Right atrium auricular region (tissue), 2 donors: ENCODE measurements around the gene ARHGEF28. TPM values are rescaled to one million over a fixed set of nuclear protein-coding genes. Genes with fewer than 3 reads are reported as not detected.

ENCODE experiments used
- DNase-seq: peaks from one replicate; pipeline ENCODE4 v3.0.0-alpha.2; 2019; ENCODE audit warnings: low spot score
- H3K27ac ChIP-seq, 2 donors: fragments of 200-600 bp; sonication (generic); 1 replicate in 1 of 2; 2 replicates in 1 of 2; pipeline ENCODE4 v1.5.1; 2016 to 2019
- H3K27me3 ChIP-seq, 2 donors: fragments of 200-600 bp; sonication (generic); one replicate each; pipeline versions ENCODE4 v1.5.1 to v1.6.0; 2017 to 2019
- H3K36me3 ChIP-seq: fragments of 200-600 bp; sonication (generic); one replicate; pipeline ENCODE4 v1.5.1; 2016
- H3K4me1 ChIP-seq, 2 donors: fragments of 200-600 bp; sonication (generic); one replicate each; pipeline versions ENCODE4 v1.5.1 to v1.6.0; 2017 to 2019
- H3K4me3 ChIP-seq, 2 donors: fragments of 200-600 bp; sonication (generic); 1 replicate in 1 of 2; 2 replicates in 1 of 2; pipeline ENCODE4 v1.5.1; 2017 to 2019; ENCODE audit warnings: mild to moderate bottlenecking in 1 of 2, moderate library complexity in 1 of 2
- H3K9me3 ChIP-seq, 2 donors: fragments of 200-600 bp; sonication (generic); one replicate each; pipeline ENCODE4 v1.5.1; 2019
- total RNA-seq, 2 donors: library from RNA; depleted of rRNA; stranded (reverse); fragments of >200 nt; gene quantifications; one replicate each; pipeline ENCODE4 v1.1.0, GENCODE V29; 2016
- TF ChIP-seq, protein P1 (sequence below), 2 donors: fragments of 200-600 bp; sonication (generic); IDR thresholded peaks; one replicate each; pipeline ENCODE4 v1.5.1; 2019; ENCODE audit warnings: antibody characterized with exemption in 2 of 2

The ARHGEF28 gene
- total RNA-seq, 2 donors from 2014 or later, result 1.0 to 2.9 TPM

DNA sequence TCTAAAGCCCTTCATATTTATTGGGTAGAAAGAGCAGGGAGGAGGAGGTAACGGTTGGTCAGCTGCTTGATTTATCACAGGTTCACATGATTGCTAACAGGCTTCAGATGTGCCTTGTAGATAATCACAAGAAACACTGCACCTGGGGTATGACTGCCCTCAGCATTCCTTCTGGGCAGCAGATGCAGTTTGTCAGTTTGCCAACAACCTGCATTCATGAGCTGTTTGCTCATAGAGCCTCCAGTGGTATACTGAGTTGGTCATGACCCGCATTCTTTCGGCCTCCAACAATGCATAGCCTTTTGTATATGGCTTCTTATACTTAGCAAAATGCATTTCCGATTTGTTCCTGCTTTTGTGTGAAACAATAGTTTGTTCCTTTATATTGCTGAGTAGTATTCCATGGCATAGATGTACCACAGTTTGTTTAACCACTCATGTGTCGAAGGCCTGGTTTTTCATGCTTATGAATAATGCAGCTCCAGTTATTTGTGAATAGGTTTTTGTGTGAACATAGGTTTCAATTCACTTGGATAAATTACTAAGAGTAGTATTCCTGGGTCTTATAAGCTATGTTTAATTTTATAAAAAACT is 83.6 kb downstream of the ARHGEF28 start:
- DNase-seq, result no peak
- Histone ChIP-seq H3K36me3 (no peaks in the 10 kb centered on the region), H3K4me1 (no peaks in the 10 kb centered on the region), H3K4me3 (no peak overlapping the region), H3K27ac (no peak overlapping the region), H3K27me3 (no peaks in the 10 kb centered on the region), H3K9me3 (peaks cover 0 to 11% of the 10 kb centered on the region in 2 donors)
- TF ChIP-seq, protein P1, sequence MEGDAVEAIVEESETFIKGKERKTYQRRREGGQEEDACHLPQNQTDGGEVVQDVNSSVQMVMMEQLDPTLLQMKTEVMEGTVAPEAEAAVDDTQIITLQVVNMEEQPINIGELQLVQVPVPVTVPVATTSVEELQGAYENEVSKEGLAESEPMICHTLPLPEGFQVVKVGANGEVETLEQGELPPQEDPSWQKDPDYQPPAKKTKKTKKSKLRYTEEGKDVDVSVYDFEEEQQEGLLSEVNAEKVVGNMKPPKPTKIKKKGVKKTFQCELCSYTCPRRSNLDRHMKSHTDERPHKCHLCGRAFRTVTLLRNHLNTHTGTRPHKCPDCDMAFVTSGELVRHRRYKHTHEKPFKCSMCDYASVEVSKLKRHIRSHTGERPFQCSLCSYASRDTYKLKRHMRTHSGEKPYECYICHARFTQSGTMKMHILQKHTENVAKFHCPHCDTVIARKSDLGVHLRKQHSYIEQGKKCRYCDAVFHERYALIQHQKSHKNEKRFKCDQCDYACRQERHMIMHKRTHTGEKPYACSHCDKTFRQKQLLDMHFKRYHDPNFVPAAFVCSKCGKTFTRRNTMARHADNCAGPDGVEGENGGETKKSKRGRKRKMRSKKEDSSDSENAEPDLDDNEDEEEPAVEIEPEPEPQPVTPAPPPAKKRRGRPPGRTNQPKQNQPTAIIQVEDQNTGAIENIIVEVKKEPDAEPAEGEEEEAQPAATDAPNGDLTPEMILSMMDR (IDR thresholded peaks at IDR 0.05), result no peak

GRCh38 chr5:73716284-73716808 is 90.3 kb downstream of the ARHGEF28 start:
- Histone ChIP-seq H3K4me3 (no peak overlapping the region), H3K4me1 (no peaks in the 10 kb centered on the region), H3K36me3 (no peaks in the 10 kb centered on the region), H3K27me3 (no peaks in the 10 kb centered on the region), H3K27ac (no peak overlapping the region), H3K9me3 (no peaks in the 10 kb centered on the region)
- no peak for DNase-seq
- TF ChIP-seq, protein P1 (IDR thresholded peaks at IDR 0.05), result no peak

GRCh38 chr5:73718762-73719161 is 92.8 kb downstream of the ARHGEF28 start:
- H3K4me1 ChIP-seq, result no peaks in the 10 kb centered on the region
- TF ChIP-seq, protein P1 (IDR thresholded peaks at IDR 0.05), result no peak
- DNase-seq, result no peak
- no peaks in the 10 kb centered on the region for H3K36me3 ChIP-seq
- no peaks in the 10 kb centered on the region for H3K9me3 ChIP-seq
- no peaks in the 10 kb centered on the region for H3K27me3 ChIP-seq
- no peak overlapping the region for H3K4me3 ChIP-seq
- no peak overlapping the region for H3K27ac ChIP-seq

DNA sequence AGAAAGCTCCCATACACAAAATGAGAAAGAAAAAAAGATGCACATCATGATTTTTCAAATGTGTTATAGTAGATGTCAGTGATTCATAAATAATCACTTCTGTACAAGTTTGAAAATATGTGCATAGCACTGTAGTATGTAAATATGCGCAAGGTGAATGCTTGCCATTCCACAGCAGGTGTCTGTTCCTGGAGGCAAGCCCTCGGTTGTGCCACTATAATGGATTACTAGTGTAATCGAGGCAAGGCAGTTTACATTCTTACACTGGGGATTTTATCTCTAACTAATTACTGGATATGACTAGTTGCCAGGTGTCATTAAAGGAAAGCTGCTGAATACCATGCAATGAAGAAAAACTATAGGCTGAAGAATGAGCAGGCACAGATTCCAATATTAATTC is 93.6 kb downstream of the ARHGEF28 start:
- H3K36me3 ChIP-seq, result no peaks in the 10 kb centered on the region
- no peaks in the 10 kb centered on the region for H3K4me1 ChIP-seq
- H3K9me3 ChIP-seq, result no peaks in the 10 kb centered on the region
- H3K4me3 ChIP-seq, result no peak overlapping the region
- no peak for DNase-seq
- no peaks in the 10 kb centered on the region for H3K27me3 ChIP-seq
- no peak overlapping the region for H3K27ac ChIP-seq
- TF ChIP-seq, protein P1 (IDR thresholded peaks at IDR 0.05), result no peak

DNA sequence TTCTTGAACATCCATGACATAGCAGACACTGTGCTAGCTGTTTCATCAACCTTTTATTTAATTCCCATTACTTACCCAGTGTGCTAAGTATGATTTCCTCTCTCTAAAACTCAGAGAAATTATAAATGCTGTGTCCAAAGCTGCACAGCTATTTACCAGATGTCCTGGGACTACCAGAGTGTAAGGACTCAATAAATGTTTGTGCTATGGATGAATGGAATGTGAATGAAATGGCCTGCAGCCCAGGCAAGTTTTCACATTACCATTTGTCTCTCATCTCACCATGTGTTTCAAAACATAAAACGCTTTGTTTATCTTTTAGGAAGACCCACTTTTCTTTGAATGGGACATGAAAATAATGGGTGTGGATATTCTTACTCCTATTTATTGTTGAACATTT is 96.2 kb downstream of the ARHGEF28 start:
- Histone ChIP-seq H3K4me1 (peaks cover 0 to 6% of the 10 kb centered on the region in 2 donors), H3K27ac (no peak overlapping the region), H3K27me3 (no peaks in the 10 kb centered on the region), H3K9me3 (no peaks in the 10 kb centered on the region), H3K36me3 (no peaks in the 10 kb centered on the region), H3K4me3 (no peak overlapping the region)
- TF ChIP-seq, protein P1 (IDR thresholded peaks at IDR 0.05), result no peak
- no peak for DNase-seq

DNA sequence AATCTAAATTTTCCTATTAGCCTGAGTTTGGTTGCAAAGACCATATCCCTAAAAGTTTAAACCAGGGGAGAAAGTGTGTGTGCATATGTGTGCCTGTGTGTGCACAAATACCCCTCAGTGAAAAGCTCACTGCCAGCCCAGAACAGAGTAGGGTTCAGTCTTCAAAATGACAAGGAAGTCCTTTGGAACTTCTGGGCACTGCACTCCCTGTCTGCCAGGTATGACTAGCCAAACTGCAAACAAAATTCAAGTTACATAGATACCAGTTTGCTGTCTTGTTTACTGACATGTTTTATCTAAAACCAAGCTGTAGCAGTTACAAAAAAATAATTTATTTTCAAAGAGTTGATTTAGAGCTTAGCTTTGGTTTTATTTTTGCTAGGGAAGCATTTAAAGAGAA is 100.1 kb downstream of the ARHGEF28 start:
- no peak overlapping the region for H3K4me3 ChIP-seq
- H3K27me3 ChIP-seq, result no peaks in the 10 kb centered on the region
- TF ChIP-seq, protein P1 (IDR thresholded peaks at IDR 0.05), result no peak
- no peaks in the 10 kb centered on the region for H3K36me3 ChIP-seq
- DNase-seq, result no peak
- no peaks in the 10 kb centered on the region for H3K9me3 ChIP-seq
- peak overlapping the region in 1 of 2 donors; percentile 7 for H3K27ac ChIP-seq
- peaks cover 0 to 6% of the 10 kb centered on the region in 2 donors for H3K4me1 ChIP-seq
